K562 (cell line): ENCODE results near the gene B4GALNT4. TPM values are rescaled to one million over a fixed set of nuclear protein-coding genes. Genes with fewer than 3 reads are reported as not detected.
A peak's percentile ranks its signal among the peaks of the same experiment; 100 is the strongest.

Experiments used
- ATAC-seq: fragments of 200-7000 bp; cut with Tn5 transposase; 3 replicates; pipeline ENCODE4 v1.9.1; 2020; ENCODE audit warnings: moderate library complexity
- BruUV-seq: library from RNA; stranded (reverse); fragments of 400-500 nt; replicated peaks from 2 replicates; lab custom pipeline; 2021; lab: Mats Ljungman, UMichigan
- CTCF ChIA-PET: fragments of 300-600 bp; formaldehyde crosslinking; extraction: SDS; loops from one replicate; lab custom pipeline; 2021; ENCODE audit warnings: low intra/inter-chr PET ratio; lab: Yijun Ruan, JAX
- POLR2A ChIA-PET: fragments of 300-600, 350-650 bp; sonication (Branson Sonifier 250); formaldehyde crosslinking; extraction: SDS; loops from one replicate; lab custom pipeline; 2021; ENCODE audit warnings: antibody characterized with exemption, inconsistent platforms; lab: Yijun Ruan, JAX
- DNase-seq, 4 experiments: peaks; one replicate each; pipeline versions ENCODE4 v3.0.0 to v3.0.0-alpha.2; 2011 to 2018; ENCODE audit warnings: low spot score in 3 of 4, mixed read lengths in 3 of 4; ENCODE audit errors: extremely low read depth in 1 of 4
- FAIRE-seq: peaks from 2 replicates; lab custom pipeline; 2011; peaks lifted over from hg19 to GRCh38; lab: Jason Lieb, UNC
- H2AFZ ChIP-seq: 2 replicates; pipeline ENCODE4 v1.6.0; 2011; ENCODE audit warnings: low read depth, low read length, control low read depth, inconsistent platforms
- H3K27ac ChIP-seq: fragments of 200-600 bp; 3 replicates; pipeline ENCODE4 v1.8.0; 2011; ENCODE audit warnings: low read depth, mild to moderate bottlenecking, control low read depth, inconsistent platforms, low read length, moderate library complexity, mixed read lengths; ENCODE audit errors: extremely low read depth
- H3K27me3 ChIP-seq, 2 experiments: fragments of 300-600 bp in 1 of 2; 2 replicates in 1 of 2; 3 replicates in 1 of 2; pipeline versions ENCODE4 v1.6.0 to v1.8.0; 2011; ENCODE audit warnings: inconsistent platforms in 2 of 2, low read length in 2 of 2, mild to moderate bottlenecking in 1 of 2, mixed read lengths in 1 of 2, moderate library complexity in 1 of 2; ENCODE audit not compliant: control insufficient read depth in 2 of 2, insufficient read depth in 2 of 2
- H3K36me3 ChIP-seq: fragments of 300-600 bp; 3 replicates; pipeline ENCODE4 v1.8.0; 2011; ENCODE audit warnings: mild to moderate bottlenecking, low read length, inconsistent platforms; ENCODE audit not compliant: control insufficient read depth, insufficient read depth
- H3K4me1 ChIP-seq, 2 experiments: fragments of 200-600 bp in 1 of 2; replicated peaks in 1 of 2; 2 replicates in 1 of 2; 3 replicates in 1 of 2; pipeline versions ENCODE4 v1.5.1 to v1.8.0; 2011; ENCODE audit warnings: inconsistent platforms in 2 of 2, low read length in 2 of 2, mild to moderate bottlenecking in 1 of 2, mixed read lengths in 1 of 2, moderate library complexity in 1 of 2; ENCODE audit not compliant: control insufficient read depth in 2 of 2, insufficient read depth in 2 of 2
- H3K4me2 ChIP-seq: 2 replicates; pipeline ENCODE4 v1.6.1; 2011; ENCODE audit warnings: low read length, control low read depth, inconsistent platforms, mixed read lengths; ENCODE audit not compliant: insufficient read depth
- H3K4me3 ChIP-seq: fragments of 200-600 bp; sonication (generic), shearing (Covaris generic); 2 replicates; pipeline ENCODE4 v1.5.1; 2016; ENCODE audit warnings: control low read depth, inconsistent platforms
- H3K79me2 ChIP-seq: fragments of 200-600 bp; 3 replicates; pipeline ENCODE4 v1.8.0; 2011; ENCODE audit warnings: low read length, inconsistent platforms; ENCODE audit not compliant: control insufficient read depth, insufficient read depth
- H3K9ac ChIP-seq, 2 experiments: 2 replicates each; pipeline versions ENCODE4 v1.6.0 to v1.6.1; 2011; ENCODE audit warnings: low read depth in 2 of 2, low read length in 2 of 2, control low read depth in 1 of 2, inconsistent platforms in 1 of 2, mild to moderate bottlenecking in 1 of 2, mixed read lengths in 1 of 2; ENCODE audit not compliant: insufficient read depth in 1 of 2
- H3K9me1 ChIP-seq: one replicate; pipeline ENCODE4 v1.6.0; 2011; ENCODE audit warnings: inconsistent platforms, mild to moderate bottlenecking, low read length, moderate library complexity; ENCODE audit not compliant: control insufficient read depth, insufficient read depth
- H3K9me3 ChIP-seq: replicated peaks from 2 replicates; pipeline ENCODE4 v1.5.1; 2011; ENCODE audit warnings: low read depth, low read length, inconsistent platforms; ENCODE audit not compliant: control insufficient read depth, insufficient read depth
- H4K20me1 ChIP-seq: replicated peaks from 2 replicates; pipeline ENCODE4 v1.6.1; 2011; ENCODE audit warnings: low read length, inconsistent platforms, mixed read lengths; ENCODE audit not compliant: control insufficient read depth, insufficient read depth
- DDX20 ChIP-seq: fragments of 450-650 bp; IDR thresholded peaks from 2 replicates; pipeline ENCODE4 v1.6.1; 2016; ENCODE audit warnings: missing genetic modification characterization, low read depth, mild to moderate bottlenecking, missing compliant biosample characterization, moderate library complexity
- PCBP2 ChIP-seq: fragments of 200-400 bp; formaldehyde crosslinking; IDR thresholded peaks from 2 replicates; pipeline ENCODE4 v1.6.1; 2018; ENCODE audit warnings: low read length, low read depth, mild to moderate bottlenecking, moderate library complexity; ENCODE audit not compliant: poor library complexity, severe bottlenecking
- PRPF4 ChIP-seq: fragments of 200-400 bp; formaldehyde crosslinking; IDR thresholded peaks from one replicate; pipeline ENCODE4 v1.6.1; 2017; ENCODE audit warnings: low read length, low read depth, mild to moderate bottlenecking; ENCODE audit not compliant: insufficient read depth, poor library complexity, severe bottlenecking
- ZBTB33 ChIP-seq: sonication (generic); formaldehyde crosslinking; IDR thresholded peaks from 2 replicates; pipeline ENCODE4 v1.8.1; 2023; ENCODE audit warnings: mild to moderate bottlenecking, missing genetic modification reagents
- ZNF263 ChIP-seq: sonication (generic); formaldehyde crosslinking; IDR thresholded peaks from 2 replicates; pipeline ENCODE4 v1.8.0; 2022; ENCODE audit warnings: mild to moderate bottlenecking, missing genetic modification reagents, borderline replicate concordance
- ZNF766 ChIP-seq: fragments of 200-800 bp; sonication (Bioruptor generic); conservative IDR thresholded peaks from 2 replicates; pipeline ENCODE4 v1.6.1; 2016; ENCODE audit warnings: missing genetic modification characterization, missing compliant biosample characterization
- WGBS: fragments of 100-300 bp; shearing (Covaris generic); methylation state at CpG from one replicate; pipeline ENCODE4 v1.1.6; 2016; ENCODE audit warnings: low coverage, mixed read lengths; ENCODE audit not compliant: insufficient coverage; ENCODE audit errors: missing lambda C conversion rate; 5-methylcytosine and 5-hydroxymethylcytosine counted together
- in situ Hi-C: fragments of 300-500 bp; cut with MboI; formaldehyde crosslinking; loops from 4 replicates; pipeline ENCODE4 v1.15.0; 2018; ENCODE audit warnings: inconsistent platforms, mixed read lengths
- intact Hi-C: fragments of 100-400 bp; cut with micrococcal nuclease; formaldehyde crosslinking; loops from 2 replicates; pipeline ENCODE4 v1.14.2; 2022
- polyA plus RNA-seq, 8 experiments: library from polyadenylated mRNA; depleted of rRNA in 4 of 8; stranded (reverse) in 5 of 8; unstranded in 3 of 8; fragments of >200 nt; fragmentation: Nextera tagmentation in 2 of 8; fragmentation: Illumina TruSeq in 1 of 8; extraction: Ambion mirVana in 2 of 8; extraction: Trizol in 1 of 8; gene quantifications; 2 replicates each; pipeline versions ENCODE4 v1.2.1 to v1.2.3, GENCODE V29; 2011 to 2014; ENCODE audit warnings: inconsistent platforms in 1 of 8, missing spikeins in 1 of 8
- total RNA-seq, 7 experiments: library from RNA; depleted of rRNA in 6 of 7; stranded (reverse); fragments of >200 nt in 6 of 7; fragmentation: Illumina TruSeq in 2 of 7; extraction: Trizol in 2 of 7; gene quantifications; 2 replicates each; pipeline versions ENCODE4 v1.2.1 to v1.2.3, GENCODE V29; 2011 to 2021; ENCODE audit warnings: low replicate concordance in 1 of 7

The B4GALNT4 gene
- total and polyA plus RNA-seq, 9 of the 15 experiments (the other 6 are each of a cell fraction or from before 2014, with no cell fraction given) = 0.20 to 37.1 (median 10.8) TPM; not detected in 1

GRCh38 chr11:375065-376025, 6.0 kb downstream of the B4GALNT4 start:
- POLR2A ChIA-PET = no interaction called here
- 0 out of 2 replicates have a peak, but pooled peaks have one; percentile 9 for TF ChIP-seq ZBTB33 (CRISPR knock-in tag)
- peak; percentile 64; the same call in 1 of the 2 replicates for TF ChIP-seq ZNF263 (CRISPR knock-in tag)
- TF ChIP-seq PRPF4 = no peak
- no peak for TF ChIP-seq DDX20 (tag)
- TF ChIP-seq PCBP2 = peak; percentile 22
- no peak for TF ChIP-seq ZNF766 (CRISPR knock-in tag)
- TF ChIP-seq, all 486 proteins: peak for 3
- Histone ChIP-seq H2AFZ (no peak overlapping the region), H3K9me1 (no peaks in the 10 kb centered on the region), H3K9me3 (peaks cover 2% of the 10 kb centered on the region), H3K27me3 (no peaks in the 10 kb centered on the region), H3K36me3 (peaks cover 48% of the 10 kb centered on the region; the same call in 2 of the 3 replicates), H3K4me2 (no peak overlapping the region), H3K79me2 (peaks cover 5% of the 10 kb centered on the region), H3K27ac (no peak overlapping the region), H3K9ac (no peak overlapping the region), H4K20me1 (no peaks in the 10 kb centered on the region), H3K4me1 (peaks cover 0 to 47% of the 10 kb centered on the region in 2 experiments; a peak in 3 of 5 replicates), H3K4me3 (no peak overlapping the region)
- CTCF ChIA-PET = no interaction called here
- intact Hi-C loops = no loop called here
- DNase-seq (no peak), ATAC-seq (no peak), FAIRE-seq (no peak)
- in situ Hi-C loops = no loop called here
- 94% methylated on average over 22 of the region's 41 CpGs for WGBS
- BruUV-seq = no TSS peak
